ENCODE data around the gene GHRH.

GHRH gene

DNA sequence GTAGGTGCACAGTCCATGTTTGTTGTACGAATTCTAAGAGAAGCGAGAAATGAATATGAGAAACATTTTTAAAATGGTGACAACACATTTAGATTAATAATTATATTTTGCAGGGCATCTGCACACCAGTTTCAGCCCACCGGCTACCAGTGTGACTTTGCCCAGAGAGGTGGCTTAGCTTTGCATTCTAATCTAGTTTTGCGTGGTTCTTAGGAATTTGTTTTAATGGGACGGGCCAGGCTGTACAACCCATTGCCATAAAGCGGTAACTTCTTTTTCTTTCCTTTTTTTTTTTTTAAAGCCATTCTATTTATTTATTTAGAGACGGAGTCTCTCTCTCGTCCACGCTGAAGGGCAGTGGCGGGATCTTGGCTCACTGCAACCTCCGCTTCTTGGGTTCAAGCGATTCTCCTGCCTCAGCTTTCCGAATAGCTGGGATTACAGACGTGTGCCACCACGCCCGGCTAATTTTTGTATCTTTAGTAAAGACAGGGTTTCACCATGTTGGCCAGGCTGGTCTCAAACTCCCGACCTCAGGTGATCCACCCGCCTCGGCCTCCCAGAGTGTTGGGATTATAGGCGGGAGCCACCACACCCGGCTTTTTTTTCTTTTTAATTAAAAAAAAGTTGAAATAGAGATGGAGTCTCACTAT, 28.7 kb upstream of the GHRH start:
- DNase-seq, result no peak

DNA sequence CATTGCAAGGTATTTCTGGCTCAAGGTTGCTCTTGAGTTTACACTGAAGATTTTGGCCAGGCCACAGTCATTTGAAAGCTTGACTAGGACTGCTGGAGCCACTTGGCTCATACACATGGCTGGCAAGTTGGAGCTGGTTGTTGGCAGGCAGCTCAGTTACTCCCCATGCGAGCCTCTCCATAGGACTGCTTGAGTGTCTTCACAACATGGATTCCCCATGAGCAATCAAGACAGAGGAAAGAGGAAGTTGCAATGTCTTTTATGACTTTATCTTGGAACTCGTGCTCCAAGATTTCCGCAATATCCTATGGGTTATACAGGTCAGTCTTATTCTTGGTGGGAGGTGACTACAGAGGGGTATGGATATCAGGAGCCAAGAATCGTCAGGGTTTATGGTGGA, 26.5 kb upstream of the GHRH start:
- no peak for DNase-seq

DNA sequence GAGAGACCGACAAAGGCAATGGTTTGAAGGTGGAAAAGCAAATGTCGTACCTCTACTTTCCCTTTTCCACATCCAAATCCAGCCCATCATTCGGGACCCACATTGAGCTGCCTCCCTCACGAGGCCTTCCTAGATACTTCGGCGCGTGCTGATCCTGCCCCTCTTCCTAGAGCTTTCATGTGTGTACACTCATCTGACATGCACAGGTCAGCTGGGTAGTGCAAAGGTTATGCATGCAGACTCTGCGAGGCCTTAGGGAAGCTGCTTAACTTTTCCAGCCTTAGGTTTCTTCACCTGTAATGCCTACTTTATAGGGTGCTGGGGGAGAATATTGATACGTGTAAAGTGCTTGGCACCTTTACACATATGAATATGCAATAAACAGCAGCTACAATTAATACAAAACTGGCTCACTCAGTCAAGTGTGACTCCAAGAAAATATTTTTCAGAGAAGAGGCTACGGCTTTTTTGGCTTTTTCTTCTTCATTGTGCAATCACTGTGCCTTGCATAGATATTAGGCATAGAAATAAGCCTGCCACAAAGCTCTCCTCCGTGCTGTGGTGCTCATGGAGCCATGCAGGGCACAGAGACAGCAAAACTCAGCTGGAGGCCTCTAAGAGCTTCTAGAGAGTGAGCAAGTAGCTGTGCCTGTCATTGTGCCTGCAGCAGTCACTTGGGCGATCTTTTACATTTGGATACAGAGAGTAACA, 24.2 kb upstream of the GHRH start:
- DNase-seq, result no peak

DNA sequence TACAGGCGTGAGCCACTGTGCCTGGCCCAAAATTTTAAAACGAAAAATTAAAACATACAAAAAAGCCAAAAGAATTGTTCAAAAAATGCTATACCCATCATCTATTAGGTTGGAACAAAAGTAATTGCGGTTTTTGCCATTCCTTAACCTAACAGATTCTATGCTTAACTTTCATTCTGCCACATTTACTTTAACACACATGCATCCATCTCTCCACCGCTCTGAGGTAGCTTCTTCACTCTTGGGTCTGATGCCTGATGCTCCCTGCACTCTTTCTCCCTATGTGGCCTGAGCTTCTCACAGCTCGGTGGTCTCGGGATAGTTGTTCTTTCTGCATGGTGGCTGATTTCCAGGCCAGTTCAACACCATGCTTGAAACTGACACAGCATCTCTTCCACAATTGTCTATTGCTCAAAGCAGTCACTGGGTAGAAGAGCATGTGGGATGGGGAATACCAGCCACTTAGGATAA, 23.1 kb upstream of the GHRH start:
- no peak for DNase-seq

DNA sequence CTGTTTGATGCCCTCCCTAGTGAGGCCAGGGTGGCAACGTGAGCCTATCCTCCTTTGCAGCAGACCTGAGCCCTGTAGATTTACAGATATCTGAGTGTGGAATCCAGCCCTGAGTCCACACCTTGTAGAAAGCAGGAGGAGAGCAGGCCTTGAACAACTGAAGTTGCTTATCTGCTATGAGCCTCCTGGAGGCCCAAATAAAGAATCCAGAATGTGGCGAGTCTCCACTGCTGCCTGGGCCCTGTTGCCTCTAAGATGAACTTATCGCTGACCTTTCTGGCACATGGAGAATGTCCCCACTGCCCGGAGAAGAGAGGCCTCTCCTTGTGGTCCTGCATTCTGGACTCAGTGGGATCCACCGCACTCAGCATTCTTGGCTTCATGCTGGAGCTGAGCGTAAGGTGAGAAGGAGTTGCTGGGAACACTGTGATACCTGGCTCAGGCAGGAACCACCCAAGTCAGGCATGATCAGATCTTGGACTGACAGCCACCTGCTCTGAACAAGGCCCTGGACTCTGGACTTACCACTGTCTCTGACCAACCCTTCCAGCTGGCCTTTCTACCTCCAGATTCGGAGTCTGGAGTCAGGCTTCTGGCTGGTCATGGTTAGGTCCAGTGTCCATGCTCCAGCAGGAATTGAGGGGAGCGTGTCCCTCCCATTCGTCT, 22.0 kb upstream of the GHRH start:
- DNase-seq, result no peak

DNA sequence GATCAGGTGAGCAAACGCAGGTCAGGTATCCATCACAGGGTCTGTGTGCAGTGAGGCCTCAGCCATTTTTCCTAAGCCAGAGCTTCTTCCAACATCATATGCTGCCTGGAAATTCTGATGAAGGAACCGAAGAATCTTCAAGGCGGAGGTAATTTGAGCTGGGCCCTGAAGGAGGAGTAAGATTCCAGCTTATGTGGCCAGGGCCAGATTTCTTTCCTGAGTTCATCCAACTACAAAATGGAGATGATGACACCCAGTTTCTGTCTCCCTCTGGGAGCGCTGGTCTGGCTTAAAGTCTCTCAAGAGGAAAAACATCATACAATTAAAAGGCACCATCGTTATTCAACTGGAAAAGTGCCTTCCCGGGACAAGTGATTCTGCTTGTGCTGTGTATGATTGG, 20.9 kb upstream of the GHRH start:
- DNase-seq, result no peak

DNA sequence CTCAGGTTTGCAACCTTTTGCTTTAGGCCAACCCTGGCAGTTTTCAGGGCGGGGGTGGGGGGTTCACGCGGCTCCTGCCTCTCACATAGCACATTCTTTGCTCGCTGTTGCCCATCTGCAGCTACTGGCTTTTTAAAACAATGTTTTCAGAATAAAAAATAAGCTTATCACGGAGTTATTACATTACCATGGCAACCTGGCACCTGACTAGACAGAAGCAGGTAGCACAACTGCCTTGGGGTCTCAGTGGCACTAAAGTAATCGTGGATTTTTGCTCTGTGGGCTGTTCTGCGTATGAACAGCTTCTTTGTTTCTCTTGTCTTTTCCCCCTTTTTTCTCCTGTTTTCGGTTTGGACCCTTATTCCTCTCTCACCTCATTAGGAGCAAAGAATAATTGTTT, 18.8 kb upstream of the GHRH start:
- DNase-seq, result no peak

DNA sequence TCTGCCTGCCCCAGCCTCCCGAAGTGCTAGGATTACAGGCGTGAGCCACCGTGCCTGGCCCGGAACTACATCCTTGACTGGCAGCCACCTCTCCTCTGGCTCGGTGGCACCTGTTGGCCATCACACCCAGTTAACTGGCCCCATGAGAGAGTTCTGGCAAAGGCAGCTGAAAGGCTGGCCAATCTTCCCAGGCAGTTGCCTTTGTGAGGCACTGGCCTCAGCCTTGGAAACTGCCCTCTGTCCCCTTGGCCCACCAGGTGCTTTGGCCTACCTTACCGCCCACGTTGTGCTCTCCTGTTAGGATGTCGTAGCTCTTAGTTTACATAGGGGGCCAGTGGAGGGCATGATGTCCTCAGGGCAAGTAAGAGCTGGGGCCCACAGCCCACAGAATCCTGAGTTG, 18.2 kb upstream of the GHRH start:
- no peak for DNase-seq

DNA sequence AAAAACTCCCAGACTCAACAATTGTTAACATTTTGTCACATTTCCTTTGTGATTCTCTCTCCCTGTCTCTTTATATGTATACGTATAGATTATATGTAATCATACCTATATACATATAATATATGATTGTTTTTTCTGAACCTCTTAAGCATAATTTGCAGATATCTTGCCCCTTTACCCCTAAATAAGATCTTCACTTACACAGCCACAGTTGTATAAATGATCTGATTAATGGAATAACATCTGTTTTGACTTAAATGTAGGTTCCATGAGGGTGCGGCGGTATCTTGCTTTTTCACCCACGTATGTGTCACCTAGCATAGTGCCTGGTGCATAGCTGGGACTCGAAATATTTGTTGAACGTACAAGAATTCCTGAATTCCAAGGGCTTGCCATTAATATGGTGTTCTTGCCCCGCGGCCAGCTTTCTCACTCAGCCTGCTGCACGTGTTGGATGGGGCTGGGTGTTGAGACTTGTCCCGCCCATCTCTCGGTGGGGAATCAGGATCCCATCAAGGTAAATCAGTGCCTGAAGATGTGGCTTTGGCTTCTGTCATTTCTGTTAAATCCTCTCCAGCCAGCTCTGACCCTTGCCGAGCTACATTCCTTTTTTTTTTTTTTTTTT, 17.5 kb upstream of the GHRH start:
- no peak for DNase-seq

DNA sequence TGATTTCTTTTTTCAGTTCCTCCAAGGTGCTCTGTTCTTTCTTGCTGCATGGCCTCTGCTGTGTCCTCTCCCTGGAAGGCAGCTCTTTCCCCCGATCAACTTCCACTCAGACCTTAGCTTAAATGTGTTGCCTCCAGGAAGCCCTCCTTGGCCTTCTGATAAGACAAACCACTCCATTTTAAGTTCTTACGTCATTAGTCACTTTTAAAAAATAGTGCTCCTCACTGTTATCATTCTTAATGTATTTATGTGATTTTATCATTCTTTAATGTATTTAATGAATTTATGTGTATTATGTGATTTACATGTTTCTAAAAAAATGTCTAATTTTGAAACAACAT, 15.6 kb upstream of the GHRH start:
- DNase-seq, result no peak

DNA sequence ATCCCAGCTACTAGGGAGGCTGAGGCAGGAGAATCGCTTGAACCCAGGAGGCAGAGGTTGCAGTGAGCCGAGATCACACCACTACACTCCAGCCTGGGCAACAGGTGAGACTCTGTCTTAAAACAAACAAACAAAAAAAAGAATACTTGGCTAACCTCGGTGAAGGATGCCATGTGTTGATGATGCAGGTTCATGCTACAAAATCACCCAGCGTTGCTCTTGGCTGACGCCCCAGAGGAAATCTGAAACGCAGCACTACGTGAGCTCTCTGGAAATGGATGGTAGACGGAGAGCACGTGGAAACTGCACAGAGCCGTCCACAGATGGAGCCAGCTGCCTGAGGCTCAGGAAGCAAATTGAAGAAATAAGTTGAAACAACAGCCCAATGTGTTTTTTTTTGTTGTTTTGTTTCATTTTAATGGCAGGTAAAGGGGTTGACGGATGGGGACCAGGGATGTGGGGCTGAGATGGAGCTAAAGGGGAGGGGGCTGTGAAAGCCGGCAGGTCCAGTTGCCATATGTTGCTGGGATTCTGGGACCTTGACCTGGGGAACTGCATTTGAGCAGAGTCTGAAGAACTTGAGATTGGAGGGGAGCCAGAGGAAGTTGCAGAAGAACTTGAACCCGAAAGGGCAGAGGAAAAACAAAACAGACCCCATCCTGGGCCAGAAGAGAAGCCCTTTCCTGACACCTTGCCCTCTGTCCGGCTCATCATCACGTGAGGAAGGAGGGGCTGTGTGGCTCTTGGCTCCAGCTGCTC, 15.1 kb upstream of the GHRH start:
- no peak for DNase-seq

DNA sequence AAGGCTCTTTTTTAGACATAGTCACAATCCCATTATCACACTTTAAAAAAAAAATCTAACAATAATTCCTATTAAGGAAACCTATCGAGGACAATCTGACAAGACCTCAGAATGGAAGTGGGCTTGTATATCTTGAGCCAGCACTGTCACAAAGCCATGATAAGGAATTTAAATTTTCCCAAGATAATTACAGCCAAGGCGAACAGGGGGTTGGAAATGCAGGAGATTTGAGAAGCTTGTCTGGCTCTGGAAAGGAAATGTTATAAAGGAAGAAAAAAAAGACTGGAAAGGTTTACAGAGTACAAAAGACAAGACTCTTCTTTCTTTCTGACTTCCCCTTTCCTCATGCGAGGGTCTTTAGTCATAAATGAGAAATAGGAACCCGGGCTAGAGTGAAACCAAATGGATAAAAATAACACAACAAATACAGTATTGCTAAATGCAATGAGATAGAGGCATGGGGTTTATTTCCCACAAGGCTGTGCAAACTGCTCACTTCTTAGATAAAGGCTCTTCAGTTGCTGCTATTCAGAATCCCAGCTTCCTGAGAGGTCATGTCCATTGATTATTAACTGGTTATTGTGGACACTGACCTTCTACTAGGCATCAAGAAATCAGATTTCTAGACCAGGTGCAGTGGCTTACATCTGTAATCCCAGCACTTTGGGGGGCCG, 13.4 kb upstream of the GHRH start:
- DNase-seq, result no peak

DNA sequence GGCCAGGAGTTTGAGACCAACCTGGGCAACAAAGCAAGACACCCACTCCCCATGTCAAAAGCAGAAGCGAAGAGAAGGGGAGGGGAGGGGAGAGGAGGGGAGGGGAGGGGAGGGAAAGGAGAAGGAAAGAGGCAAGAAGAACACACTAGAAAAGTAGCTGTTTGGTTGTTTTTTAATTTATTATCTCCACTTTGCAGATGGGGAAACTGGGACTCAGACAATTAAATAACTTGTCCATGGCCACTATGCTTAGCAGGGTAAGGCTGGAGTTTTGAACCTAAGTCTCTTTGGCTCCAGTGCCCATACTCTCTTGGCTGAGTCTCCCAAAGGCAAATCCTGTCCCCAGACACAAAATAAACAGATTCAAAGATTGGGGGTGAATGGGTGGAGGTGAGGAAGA, 12.4 kb upstream of the GHRH start:
- DNase-seq, result no peak

DNA sequence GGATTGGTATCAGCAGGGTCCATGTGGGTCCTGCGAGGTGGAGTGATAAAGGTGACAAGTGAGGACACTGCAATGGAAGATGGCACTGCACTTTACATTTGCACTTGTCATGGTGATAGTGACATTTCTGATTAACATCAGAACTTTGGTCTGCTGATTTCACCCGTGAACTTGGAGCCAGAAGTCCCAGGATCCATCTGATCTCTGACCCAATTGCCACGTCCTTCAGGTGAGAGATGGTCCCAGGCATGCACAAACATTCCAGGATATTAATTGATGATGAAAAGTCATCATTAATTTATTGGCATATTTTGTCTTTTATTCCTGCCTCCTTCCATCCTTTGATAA, 9.8 kb upstream of the GHRH start:
- DNase-seq, result no peak

DNA sequence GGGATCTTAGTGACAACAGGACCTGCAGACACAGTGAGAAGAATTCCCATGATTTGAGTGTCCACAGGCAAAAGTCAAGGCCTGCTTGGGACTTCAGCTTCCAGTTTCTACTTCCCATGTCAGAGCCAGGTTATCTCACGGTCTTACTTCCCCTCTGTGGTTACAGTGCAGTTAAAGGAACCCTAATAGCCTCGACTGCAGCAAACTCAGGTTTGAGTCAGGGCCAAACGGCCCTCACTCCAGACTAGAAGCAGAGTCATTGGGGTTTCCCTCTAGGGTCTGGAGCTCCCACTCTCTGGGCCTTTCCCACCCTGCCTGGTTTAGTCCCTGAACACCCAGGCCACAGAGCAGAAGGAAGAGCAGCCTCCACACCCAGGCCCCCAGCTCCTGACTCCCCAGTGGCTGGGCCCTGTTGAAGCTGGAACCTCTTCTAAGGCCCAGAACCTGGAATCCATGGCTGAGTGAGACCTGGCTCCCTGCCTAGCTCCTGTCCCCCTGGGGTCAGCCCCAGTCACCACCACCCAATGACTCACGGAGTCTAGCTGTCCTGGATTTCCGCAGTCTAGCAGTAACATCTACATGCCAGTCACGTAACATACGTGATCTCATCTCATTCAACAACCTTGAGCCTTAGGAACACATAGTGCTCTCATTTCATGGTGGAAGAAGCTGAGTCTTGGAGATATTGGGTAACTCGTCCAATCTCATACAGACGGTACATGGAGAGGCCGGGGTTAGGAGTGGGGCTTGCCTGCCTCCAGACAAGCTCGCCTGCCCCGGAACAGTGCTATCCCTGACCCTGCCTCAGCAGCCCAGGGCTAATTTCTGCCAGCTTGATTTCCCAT, 9.2 kb upstream of the GHRH start:
- no peak for DNase-seq

DNA sequence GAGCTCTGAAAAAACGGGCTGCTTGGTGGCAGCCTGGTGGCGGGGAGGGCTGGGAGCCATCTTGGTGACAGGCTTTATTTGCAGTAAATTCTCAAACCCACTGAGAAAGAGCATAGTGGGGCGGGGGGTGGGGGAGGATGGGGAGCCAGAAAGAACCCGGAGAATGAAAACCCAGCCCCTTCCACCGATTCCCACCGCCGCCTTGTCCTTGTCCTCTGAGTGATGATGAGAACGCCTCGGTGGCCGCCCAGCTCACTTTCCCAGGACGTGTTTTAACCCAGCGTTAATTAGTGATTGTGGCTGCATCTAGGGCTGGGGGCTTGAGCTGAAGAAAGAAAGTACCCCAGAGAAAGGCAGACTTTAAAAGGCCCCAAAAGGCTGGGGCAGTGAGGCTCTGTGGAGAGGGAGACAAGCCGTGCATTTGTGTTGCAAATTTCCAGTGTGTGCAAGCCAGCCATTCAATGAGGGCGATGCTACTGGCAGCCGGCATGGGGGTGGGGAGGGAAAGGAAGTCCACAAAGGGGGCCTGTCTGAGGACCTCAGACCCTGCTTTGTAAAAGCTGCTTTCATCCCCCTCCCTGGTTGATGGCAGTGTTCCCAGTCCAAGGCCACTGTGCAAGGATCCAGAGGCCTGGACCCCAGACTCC, 6.2 kb upstream of the GHRH start:
- DNase-seq, result no peak

DNA sequence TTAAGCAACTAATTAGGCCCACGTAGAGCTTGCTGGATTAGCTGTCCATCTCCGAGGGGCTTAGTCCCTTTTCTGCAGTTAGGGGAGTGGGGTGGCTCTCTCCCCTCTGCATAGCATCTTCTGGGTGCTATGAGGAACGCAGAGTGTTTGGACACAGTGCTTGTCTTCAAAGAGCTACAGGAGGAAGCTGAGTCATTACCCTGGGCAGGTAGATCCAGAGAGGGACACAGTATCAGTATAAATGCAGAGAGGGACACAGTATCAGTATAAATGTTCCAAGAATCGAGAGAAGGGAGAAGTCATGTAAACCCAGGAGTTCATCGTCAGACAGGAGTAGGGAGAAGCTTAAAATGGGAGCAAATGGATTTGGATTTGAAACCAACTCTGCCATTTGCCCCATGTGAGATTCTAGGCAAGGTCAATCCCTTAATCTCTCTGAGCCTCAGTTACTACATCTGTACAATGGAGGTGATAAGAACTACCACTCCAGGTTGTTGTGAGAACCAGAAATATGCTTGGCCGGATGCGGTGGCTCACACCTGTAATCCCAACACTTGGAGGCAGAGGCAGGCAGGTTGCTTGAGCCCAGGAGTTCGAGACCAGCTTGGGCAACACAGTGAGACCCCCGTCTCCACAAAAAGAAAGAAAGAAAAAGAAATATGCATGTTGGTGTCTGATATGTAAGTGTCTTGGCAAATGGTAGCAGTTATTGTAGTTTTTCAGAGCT, 5.5 kb upstream of the GHRH start:
- DNase-seq, result no peak

DNA sequence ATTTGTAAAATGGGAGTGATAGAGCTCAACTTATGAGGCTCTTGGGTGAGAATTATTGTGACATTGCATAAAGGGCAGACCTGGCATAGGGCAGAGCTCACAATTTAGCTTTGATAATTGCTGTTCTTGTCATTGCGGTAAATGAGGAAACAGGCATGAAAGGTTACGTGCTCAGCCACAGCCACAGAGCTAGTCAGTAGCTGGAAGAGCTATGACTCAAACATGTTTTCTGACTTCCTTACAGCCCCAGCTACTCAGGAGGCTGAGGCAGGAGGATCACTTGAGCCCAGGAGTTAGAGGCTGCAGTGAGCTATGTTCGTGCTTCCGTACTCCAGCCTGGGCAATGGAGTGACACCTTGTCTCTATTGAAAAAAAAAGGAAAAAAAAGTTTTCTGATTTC, 3.5 kb upstream of the GHRH start:
- DNase-seq, result no peak

DNA sequence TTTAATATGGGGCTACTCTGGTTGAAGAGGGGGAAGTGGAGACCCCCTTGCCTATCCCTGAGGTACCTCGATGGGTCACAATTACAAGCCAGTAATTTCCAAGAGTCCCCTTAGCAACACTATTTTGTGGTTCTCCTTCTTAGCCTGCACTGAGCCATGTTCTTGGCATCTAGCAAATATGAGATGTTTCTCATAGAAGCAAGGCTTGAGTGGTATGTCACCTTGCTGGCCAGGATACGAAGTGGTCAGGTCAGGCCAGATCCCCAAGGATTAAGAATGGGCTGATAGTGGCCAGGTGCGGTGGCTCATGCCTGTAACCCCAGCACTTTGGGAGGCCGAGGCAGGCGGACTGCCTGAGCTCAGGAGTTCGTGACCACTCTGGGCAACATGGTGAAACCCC, 2.1 kb upstream of the GHRH start:
- DNase-seq, result no peak

DNA sequence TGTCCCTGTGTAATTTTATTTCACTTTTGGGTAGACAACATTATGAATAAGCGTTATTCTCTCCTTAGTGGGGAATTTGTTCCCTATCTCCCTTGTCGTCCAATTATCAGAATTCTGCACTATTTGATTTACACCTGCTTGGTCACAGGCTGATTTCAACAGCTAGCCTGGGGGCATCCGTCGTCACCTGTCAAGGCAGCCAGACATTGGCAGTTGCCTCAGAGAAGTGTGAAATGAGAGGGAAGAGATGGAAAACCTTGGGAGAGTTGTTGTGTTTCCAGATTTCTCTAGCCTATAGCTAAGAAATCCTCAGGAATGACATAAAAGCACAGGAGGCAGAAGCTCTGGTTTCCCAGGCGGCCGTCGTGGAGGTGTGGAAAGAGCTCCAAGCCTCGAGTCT, 891 bp upstream of the GHRH start:
- no peak for DNase-seq

DNA sequence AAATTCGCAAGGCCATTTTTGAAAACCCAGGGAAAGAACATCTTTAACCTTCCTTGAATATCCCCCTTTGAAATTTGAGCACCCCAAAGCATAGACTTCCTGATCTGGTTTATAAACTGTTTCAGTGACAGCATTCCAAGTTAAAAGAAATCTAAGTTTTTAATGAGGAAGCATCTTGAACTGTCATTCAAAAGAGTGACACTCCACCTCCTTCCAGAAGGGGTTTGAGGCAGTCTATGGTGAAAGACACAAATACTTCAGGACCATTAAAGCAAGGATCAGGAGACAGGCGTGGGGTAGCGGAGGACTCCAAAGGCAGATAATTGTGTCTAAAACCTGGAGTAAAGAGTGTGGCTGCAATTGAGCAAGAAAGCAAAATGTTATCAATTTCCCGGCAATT, 691 bp downstream of the GHRH start:
- DNase-seq, result no peak
